ENCODE measurements around the gene SWI5.

Gene SWI5

GRCh38 chr9:128252317-128253139 is 23.5 kb upstream of the SWI5 start:
- no peak for DNase-seq

GRCh38 chr9:128253140-128253990 is 22.7 kb upstream of the SWI5 start:
- DNase-seq, result no peak

GRCh38 chr9:128253991-128254346 is 22.1 kb upstream of the SWI5 start:
- DNase-seq, result no peak

- DNase-seq, result no peak
Observed at GRCh38 chr9:128254362-128254761, 21.7 kb upstream of the SWI5 start.

GRCh38 chr9:128254855-128255759 is 21.0 kb upstream of the SWI5 start:
- DNase-seq, result peak; percentile 20 to 58

GRCh38 chr9:128257086-128257825 is 18.8 kb upstream of the SWI5 start:
- no peak for DNase-seq

- no peak for DNase-seq
Observed at GRCh38 chr9:128257907-128258306, 18.2 kb upstream of the SWI5 start.

GRCh38 chr9:128258326-128258725 is 17.8 kb upstream of the SWI5 start:
- no peak for DNase-seq

GRCh38 chr9:128259156-128259555 is 16.9 kb upstream of the SWI5 start:
- no peak for DNase-seq

- no peak for DNase-seq
Observed at GRCh38 chr9:128260340-128260739, 15.7 kb upstream of the SWI5 start.

- no peak for DNase-seq
Observed at GRCh38 chr9:128262687-128263086, 13.4 kb upstream of the SWI5 start.

GRCh38 chr9:128265348-128265847 is 10.7 kb upstream of the SWI5 start:
- no peak for DNase-seq

- no peak for DNase-seq
Observed at GRCh38 chr9:128266868-128267590, 9.0 kb upstream of the SWI5 start.

GRCh38 chr9:128271112-128271511 is 5.0 kb upstream of the SWI5 start:
- no peak for DNase-seq

GRCh38 chr9:128271512-128271911 is 4.6 kb upstream of the SWI5 start:
- no peak for DNase-seq

- DNase-seq, result no peak
Observed at GRCh38 chr9:128274245-128274644, 1.8 kb upstream of the SWI5 start.

- peak; percentile 52 to 70 for DNase-seq
Observed at GRCh38 chr9:128275198-128276007, 673 bp upstream of the SWI5 start, which contains the start of gene GOLGA2. Gene GOLGA2, minus strand, starts transcription at chr9:128276007. Its CDS starts 31 bp downstream, at chr9:128275976.

GRCh38 chr9:128276574-128277270 is 646 bp downstream of the SWI5 start:
- no peak for DNase-seq

All from Kasumi-1 (cell line).